ENCODE measurements around the gene TRNP1.
A peak's percentile ranks its signal among the peaks of the same experiment; 100 is the strongest.

The TRNP1 gene

DNA sequence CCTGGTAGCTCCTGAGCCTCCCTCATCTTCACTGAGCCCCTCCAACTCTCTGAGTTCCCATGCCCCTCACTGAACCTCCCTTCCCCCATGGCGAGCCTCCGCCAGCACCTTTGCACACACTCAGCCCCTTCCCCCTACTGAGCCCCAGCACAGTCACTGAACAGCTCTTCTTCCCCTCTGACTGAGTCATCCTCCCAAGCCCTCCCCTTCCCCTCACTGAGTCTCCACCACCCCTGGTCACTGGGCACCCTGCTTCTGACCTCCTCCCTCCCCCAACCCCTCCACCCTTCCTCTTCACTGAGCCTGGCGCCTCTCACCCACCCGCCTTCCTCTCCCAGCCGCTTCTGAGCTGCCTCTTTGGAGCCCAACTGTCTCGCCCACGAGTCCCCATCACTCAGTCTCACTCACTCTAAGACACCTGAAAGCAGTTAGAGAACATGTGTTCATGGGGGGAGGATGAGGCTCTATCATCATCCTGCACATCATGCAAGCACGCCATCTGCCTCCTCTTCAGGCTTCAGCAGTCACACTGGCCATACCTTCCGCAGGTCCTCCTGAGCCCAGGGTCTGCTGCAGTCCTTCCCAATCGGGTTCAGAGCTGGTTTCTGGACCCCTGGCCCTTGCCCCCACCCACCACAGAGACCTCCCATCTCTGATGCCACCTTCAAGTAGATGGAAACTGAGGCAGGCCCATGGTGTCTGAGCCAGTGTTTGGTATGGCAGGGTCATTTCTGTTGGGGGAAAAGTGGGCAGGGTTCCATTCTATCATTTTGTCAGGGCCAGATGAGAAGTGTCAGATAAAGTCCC, 2.0 kb upstream of the TRNP1 start:
- Histone ChIP-seq H3K27me3 (ENCODE audit: insufficient read depth, poor library complexity, severe bottlenecking) (no peaks in the 10 kb centered on the region), H3K4me1 (ENCODE audit: insufficient read depth, poor library complexity, severe bottlenecking) (peaks cover 23% of the 10 kb centered on the region), H3K9me3 (ENCODE audit: severe bottlenecking) (no peaks in the 10 kb centered on the region), H3K36me3 (ENCODE audit: low read depth) (peaks cover 15% of the 10 kb centered on the region), H3K27ac (ENCODE audit: poor library complexity, severe bottlenecking) (peak overlapping the region; percentile 58), H3K4me3 (ENCODE audit: severe bottlenecking) (no peak overlapping the region)
- TF ChIP-seq, protein P1, sequence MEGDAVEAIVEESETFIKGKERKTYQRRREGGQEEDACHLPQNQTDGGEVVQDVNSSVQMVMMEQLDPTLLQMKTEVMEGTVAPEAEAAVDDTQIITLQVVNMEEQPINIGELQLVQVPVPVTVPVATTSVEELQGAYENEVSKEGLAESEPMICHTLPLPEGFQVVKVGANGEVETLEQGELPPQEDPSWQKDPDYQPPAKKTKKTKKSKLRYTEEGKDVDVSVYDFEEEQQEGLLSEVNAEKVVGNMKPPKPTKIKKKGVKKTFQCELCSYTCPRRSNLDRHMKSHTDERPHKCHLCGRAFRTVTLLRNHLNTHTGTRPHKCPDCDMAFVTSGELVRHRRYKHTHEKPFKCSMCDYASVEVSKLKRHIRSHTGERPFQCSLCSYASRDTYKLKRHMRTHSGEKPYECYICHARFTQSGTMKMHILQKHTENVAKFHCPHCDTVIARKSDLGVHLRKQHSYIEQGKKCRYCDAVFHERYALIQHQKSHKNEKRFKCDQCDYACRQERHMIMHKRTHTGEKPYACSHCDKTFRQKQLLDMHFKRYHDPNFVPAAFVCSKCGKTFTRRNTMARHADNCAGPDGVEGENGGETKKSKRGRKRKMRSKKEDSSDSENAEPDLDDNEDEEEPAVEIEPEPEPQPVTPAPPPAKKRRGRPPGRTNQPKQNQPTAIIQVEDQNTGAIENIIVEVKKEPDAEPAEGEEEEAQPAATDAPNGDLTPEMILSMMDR (IDR thresholded peaks at IDR 0.05; ENCODE audit: poor library complexity, severe bottlenecking), result no peak
- peak; percentile 39 for DNase-seq (ENCODE audit: low spot score)
- no peak for ATAC-seq (ENCODE audit: low read depth)

DNA sequence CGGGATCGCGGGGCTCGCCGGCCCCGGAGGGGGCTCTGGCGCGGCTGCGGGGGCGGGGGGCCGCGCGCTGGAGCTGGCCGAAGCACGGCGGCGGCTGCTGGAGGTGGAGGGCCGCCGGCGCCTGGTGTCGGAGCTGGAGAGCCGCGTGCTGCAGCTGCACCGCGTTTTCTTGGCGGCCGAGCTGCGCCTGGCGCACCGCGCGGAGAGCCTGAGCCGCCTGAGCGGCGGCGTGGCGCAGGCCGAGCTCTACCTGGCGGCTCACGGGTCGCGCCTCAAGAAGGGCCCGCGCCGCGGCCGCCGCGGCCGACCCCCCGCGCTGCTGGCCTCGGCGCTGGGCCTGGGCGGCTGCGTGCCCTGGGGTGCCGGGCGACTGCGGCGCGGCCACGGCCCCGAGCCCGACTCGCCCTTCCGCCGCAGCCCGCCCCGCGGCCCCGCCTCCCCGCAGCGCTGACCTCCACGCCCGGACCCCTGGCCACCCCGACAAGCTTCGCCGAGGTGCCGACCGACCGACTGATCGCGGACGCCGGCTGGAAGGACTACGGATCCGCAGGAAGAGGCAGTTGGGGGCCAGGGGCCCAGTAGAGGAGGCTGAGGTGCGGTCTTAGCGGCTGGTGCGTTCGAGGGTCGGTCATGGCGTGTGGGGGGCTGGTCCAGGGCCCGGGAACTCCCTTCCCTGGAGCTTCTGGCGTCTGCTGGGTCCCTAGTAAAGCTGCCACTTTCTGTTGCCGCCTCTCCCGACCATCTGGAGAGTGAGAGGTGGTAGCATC, 711 bp downstream of the TRNP1 start:
- peak overlapping the region; percentile 98 for H3K27ac ChIP-seq (ENCODE audit: poor library complexity, severe bottlenecking)
- peaks cover 15% of the 10 kb centered on the region for H3K36me3 ChIP-seq (ENCODE audit: low read depth)
- H3K9me3 ChIP-seq (ENCODE audit: severe bottlenecking), result no peaks in the 10 kb centered on the region
- TF ChIP-seq, protein P1 (IDR thresholded peaks at IDR 0.05; ENCODE audit: poor library complexity, severe bottlenecking), result no peak
- no peaks in the 10 kb centered on the region for H3K27me3 ChIP-seq (ENCODE audit: insufficient read depth, poor library complexity, severe bottlenecking)
- DNase-seq (ENCODE audit: low spot score), result peak; percentile 49
- peak overlapping the region; percentile 91 for H3K4me3 ChIP-seq (ENCODE audit: severe bottlenecking)
- ATAC-seq (ENCODE audit: low read depth), result no peak
- peaks cover 46% of the 10 kb centered on the region for H3K4me1 ChIP-seq (ENCODE audit: insufficient read depth, poor library complexity, severe bottlenecking)

DNA sequence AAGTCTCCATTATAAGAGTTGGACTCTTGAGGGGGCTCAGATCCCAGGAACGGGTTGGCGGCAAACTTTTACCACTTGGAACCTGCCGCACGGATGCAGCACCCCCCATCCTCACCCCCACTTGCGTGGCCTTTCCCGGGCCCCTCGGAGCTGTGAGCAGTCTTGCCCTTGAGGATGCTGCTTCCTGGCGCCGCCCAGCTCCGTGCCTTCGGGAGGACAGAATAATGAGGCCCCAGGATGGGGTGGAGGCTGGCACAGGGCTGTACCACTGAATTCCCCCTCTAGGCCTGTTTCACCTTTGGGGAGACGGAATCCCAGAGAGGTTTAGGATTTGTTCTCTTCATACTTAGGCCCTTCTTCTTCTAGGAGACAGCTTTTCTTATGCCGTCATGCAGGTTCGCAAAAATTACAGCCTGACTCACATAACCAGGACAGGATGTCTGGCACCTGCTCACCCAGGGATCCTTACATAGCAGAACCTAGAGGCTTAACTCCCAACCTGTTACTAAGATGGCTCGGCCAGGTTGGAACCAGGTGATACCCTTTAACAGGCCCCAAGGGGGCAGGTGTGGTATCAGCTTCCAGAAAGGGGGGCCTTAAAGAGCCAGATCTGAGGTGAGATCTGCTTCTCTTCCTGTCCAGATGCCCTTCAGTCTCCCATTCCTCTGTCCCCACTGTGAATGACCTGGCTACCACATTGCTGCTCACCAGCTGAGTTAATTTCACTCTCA, 1.5 kb downstream of the TRNP1 start:
- no peaks in the 10 kb centered on the region for H3K27me3 ChIP-seq (ENCODE audit: insufficient read depth, poor library complexity, severe bottlenecking)
- no peaks in the 10 kb centered on the region for H3K9me3 ChIP-seq (ENCODE audit: severe bottlenecking)
- H3K4me3 ChIP-seq (ENCODE audit: severe bottlenecking), result peak overlapping the region; percentile 91
- H3K4me1 ChIP-seq (ENCODE audit: insufficient read depth, poor library complexity, severe bottlenecking), result peaks cover 52% of the 10 kb centered on the region
- DNase-seq (ENCODE audit: low spot score) (peak; percentile 61), ATAC-seq (ENCODE audit: low read depth) (no peak)
- peaks cover 18% of the 10 kb centered on the region for H3K36me3 ChIP-seq (ENCODE audit: low read depth)
- TF ChIP-seq, protein P1 (IDR thresholded peaks at IDR 0.05; ENCODE audit: poor library complexity, severe bottlenecking), result no peak
- peak overlapping the region; percentile 98 for H3K27ac ChIP-seq (ENCODE audit: poor library complexity, severe bottlenecking)

DNA sequence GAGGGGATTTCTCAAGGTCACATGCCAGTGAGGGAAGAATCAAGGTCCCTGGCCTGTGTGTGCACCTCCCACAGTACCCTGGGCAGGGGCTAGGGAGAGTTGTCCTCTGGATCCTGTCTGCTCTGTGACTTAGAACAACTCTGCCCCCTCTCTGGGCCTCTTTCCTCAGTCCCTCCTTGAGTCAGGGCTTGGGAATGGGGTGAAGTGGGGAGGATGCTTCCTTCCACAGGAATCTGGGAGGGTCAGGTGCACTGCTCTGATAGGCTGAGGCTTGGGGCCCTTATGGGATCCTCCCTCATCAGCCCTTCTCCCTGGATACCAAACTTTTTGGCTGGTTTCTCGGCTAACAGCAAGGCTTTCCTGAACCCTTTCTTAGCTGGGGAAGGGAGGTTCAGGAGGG, 2.5 kb downstream of the TRNP1 start:
- Histone ChIP-seq H3K4me3 (ENCODE audit: severe bottlenecking) (peak overlapping the region; percentile 91), H3K36me3 (ENCODE audit: low read depth) (peaks cover 26% of the 10 kb centered on the region), H3K9me3 (ENCODE audit: severe bottlenecking) (no peaks in the 10 kb centered on the region), H3K27me3 (ENCODE audit: insufficient read depth, poor library complexity, severe bottlenecking) (no peaks in the 10 kb centered on the region), H3K4me1 (ENCODE audit: insufficient read depth, poor library complexity, severe bottlenecking) (peaks cover 54% of the 10 kb centered on the region), H3K27ac (ENCODE audit: poor library complexity, severe bottlenecking) (peak overlapping the region; percentile 98)
- TF ChIP-seq, protein P1 (IDR thresholded peaks at IDR 0.05; ENCODE audit: poor library complexity, severe bottlenecking), result no peak
- DNase-seq (ENCODE audit: low spot score) (peak; percentile 84), ATAC-seq (ENCODE audit: low read depth) (peak; percentile 37)

Data from RWPE2 (cell line).